Measurements from ENCODE around the gene GPR108. TPM values are rescaled to one million over a fixed set of nuclear protein-coding genes. Genes with fewer than 3 reads are reported as not detected.
A peak's percentile ranks its signal among the peaks of the same experiment; 100 is the strongest.

GPR108 gene
- total and polyA plus RNA-seq, 2 of the 8 experiments (the other 6 are each of a cell fraction or from before 2014, with no cell fraction given) = 34.9 to 46.0 TPM

DNA sequence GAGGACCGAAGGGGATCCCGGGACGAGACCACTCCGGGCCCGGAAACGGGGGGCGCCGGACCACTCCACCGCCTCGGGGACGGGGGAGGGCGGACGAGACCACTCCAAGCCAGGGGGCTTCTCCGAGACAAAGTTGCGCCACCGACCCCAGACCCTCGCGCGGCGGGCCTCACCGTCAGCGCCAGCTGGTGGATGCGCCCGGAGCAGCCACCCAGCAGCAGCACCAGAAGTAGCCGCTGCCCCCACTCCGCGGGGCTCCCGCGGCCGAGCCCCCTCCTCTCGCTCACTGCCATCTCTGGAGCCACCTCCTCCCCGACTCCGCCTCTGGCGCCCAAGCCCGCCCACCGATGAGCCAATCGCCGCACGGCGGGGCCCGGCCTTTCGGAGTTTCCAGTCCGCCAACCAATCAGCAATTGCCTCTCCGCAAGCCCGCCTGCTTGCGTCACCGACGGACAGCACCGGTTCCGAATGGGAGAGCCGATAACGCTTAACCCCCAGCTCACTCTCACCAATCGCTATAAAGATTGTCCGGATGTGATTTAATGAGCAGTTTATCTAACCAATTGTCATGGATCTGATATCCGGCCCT lies at the start of gene GPR108 (continued):
- TF ChIP-seq EP300 (IDR thresholded peaks at IDR 0.05; ENCODE audit: borderline replicate concordance in 1 of 2, low read depth in 2 of 2, low read length in 2 of 2) (peak in 1 of 2 experiments; percentile 100; a peak in 2 of 3 replicates), KDM4A (IDR thresholded peaks at IDR 0.05; ENCODE audit: low read depth, low read length, severe bottlenecking) (peak; percentile 32), SAP30 (IDR thresholded peaks at IDR 0.05; ENCODE audit: insufficient read depth, insufficient replicate concordance, low read length) (no peak), RXRA (IDR thresholded peaks at IDR 0.05; ENCODE audit: insufficient read depth, low read depth, low read length) (no peak), NANOG (IDR thresholded peaks at IDR 0.05; ENCODE audit: insufficient read depth, low read depth, low read length, poor library complexity, severe bottlenecking) (no peak), POU5F1 (IDR thresholded peaks at IDR 0.05; ENCODE audit: low read depth, low read length) (no peak), SP2 (IDR thresholded peaks at IDR 0.05; ENCODE audit: low read length) (peak; percentile 94), NRF1 (IDR thresholded peaks at IDR 0.05; ENCODE audit: low read depth, low read length) (no peak), BACH1 (IDR thresholded peaks at IDR 0.05; ENCODE audit: low read length) (no peak), SP4 (IDR thresholded peaks at IDR 0.05; ENCODE audit: low read length) (peak; percentile 58; the same call in 1 of the 2 replicates), SIRT6 (IDR thresholded peaks at IDR 0.05; ENCODE audit: low read length) (no peak), EZH2 (IDR thresholded peaks at IDR 0.05; ENCODE audit: low read depth, low read length, severe bottlenecking) (no peak), BCL11A (IDR thresholded peaks at IDR 0.05; ENCODE audit: low read depth in 2 of 2, low read length in 2 of 2) (no peak), CHD2 (IDR thresholded peaks at IDR 0.05; ENCODE audit: low read length) (peak; percentile 94), POLR2AphosphoS5 (IDR thresholded peaks at IDR 0.05; ENCODE audit: low read depth, low read length) (no peak), CHD1 (IDR thresholded peaks at IDR 0.05; ENCODE audit: low read depth, low read length) (peak; percentile 100), GTF2F1 (IDR thresholded peaks at IDR 0.05; ENCODE audit: borderline replicate concordance, low read depth, low read length) (no peak), EGR1 (IDR thresholded peaks at IDR 0.05; ENCODE audit: borderline replicate concordance, low read depth, low read length) (peak; percentile 15; the same call in 1 of the 2 replicates), SP1 (IDR thresholded peaks at IDR 0.05; ENCODE audit: low read depth, low read length) (peak; percentile 100), MAFK (IDR thresholded peaks at IDR 0.05; ENCODE audit: low read depth, low read length) (no peak), KDM5A (IDR thresholded peaks at IDR 0.05; ENCODE audit: low read length) (no peak), PHF8 (conservative IDR thresholded peaks at IDR 0.05; ENCODE audit: low read depth, low read length) (peak; percentile 82)
- TF ChIP-seq, protein P1, sequence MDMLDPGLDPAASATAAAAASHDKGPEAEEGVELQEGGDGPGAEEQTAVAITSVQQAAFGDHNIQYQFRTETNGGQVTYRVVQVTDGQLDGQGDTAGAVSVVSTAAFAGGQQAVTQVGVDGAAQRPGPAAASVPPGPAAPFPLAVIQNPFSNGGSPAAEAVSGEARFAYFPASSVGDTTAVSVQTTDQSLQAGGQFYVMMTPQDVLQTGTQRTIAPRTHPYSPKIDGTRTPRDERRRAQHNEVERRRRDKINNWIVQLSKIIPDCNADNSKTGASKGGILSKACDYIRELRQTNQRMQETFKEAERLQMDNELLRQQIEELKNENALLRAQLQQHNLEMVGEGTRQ (IDR thresholded peaks at IDR 0.05; ENCODE audit: low read length) = no peak
- TF ChIP-seq, protein P2, sequence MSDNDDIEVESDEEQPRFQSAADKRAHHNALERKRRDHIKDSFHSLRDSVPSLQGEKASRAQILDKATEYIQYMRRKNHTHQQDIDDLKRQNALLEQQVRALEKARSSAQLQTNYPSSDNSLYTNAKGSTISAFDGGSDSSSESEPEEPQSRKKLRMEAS (IDR thresholded peaks at IDR 0.05) = peak; percentile 67
